Ishikawa (cell line): ENCODE measurements around the gene TRAF1.

ENCODE experiments used
- CEBPB ChIP-seq: IDR thresholded peaks from 2 replicates; pipeline ENCODE4 v1.6.1; 2012
- EGR1 ChIP-seq: IDR thresholded peaks from 2 replicates; pipeline ENCODE4 v1.6.1; 2012
- FOXM1 ChIP-seq: IDR thresholded peaks from 2 replicates; pipeline ENCODE4 v1.6.1; 2012; ENCODE audit warnings: low read depth, borderline replicate concordance
- RAD21 ChIP-seq: IDR thresholded peaks from 2 replicates; pipeline ENCODE4 v1.6.1; 2012; ENCODE audit warnings: low read depth
- TAF1 ChIP-seq: IDR thresholded peaks from 2 replicates; pipeline ENCODE4 v1.6.1; 2012; ENCODE audit warnings: low read depth, mild to moderate bottlenecking
- TCF12 ChIP-seq: IDR thresholded peaks from 2 replicates; pipeline ENCODE4 v1.6.1; 2012; ENCODE audit warnings: low read depth
- YY1 ChIP-seq: IDR thresholded peaks from 2 replicates; pipeline ENCODE4 v1.6.1; 2012; ENCODE audit warnings: low read depth

- no peak for TF ChIP-seq EGR1
- no peak for TF ChIP-seq RAD21
- no peak for TF ChIP-seq TCF12
- no peak for TF ChIP-seq CEBPB
- no peak for TF ChIP-seq YY1
- TF ChIP-seq FOXM1, result no peak
- TF ChIP-seq TAF1, result no peak
Measured at GRCh38 chr9:120947222-120947621, 20.6 kb upstream of the TRAF1 start.
